ENCODE results near the gene SLC7A5. TPM values are rescaled to one million over a fixed set of nuclear protein-coding genes. Genes with fewer than 3 reads are reported as not detected.

SLC7A5 gene
- total and polyA plus RNA-seq, 2 of the 13 experiments (the other 11 are each of a cell fraction or from before 2014, with no cell fraction given) = 79.6 to 155 TPM

GRCh38 chr16:87847785-87848675, 21.3 kb downstream of the SLC7A5 start (continued):
- TF ChIP-seq ZNF431 (CRISPR knock-in tag; IDR thresholded peaks at IDR 0.05; ENCODE audit: borderline replicate concordance, low read depth) (peak; percentile 85; the same call in 1 of the 2 replicates), ZBTB25 (CRISPR knock-in tag; IDR thresholded peaks at IDR 0.05) (no peak), MBD4 (IDR thresholded peaks at IDR 0.05; ENCODE audit: borderline replicate concordance, low read length) (no peak), ZNF574 (CRISPR knock-in tag; IDR thresholded peaks at IDR 0.05) (peak; percentile 77), ZNF224 (CRISPR knock-in tag; IDR thresholded peaks at IDR 0.05) (no peak), ZNF563 (CRISPR knock-in tag; IDR thresholded peaks at IDR 0.05) (0 out of 2 replicates have a peak, but pooled peaks have one; percentile 38), ZNF569 (CRISPR knock-in tag; IDR thresholded peaks at IDR 0.05; ENCODE audit: borderline replicate concordance) (no peak), AGO1 (IDR thresholded peaks at IDR 0.05; ENCODE audit: low read depth, low read length, poor library complexity, severe bottlenecking) (peak; percentile 54), ZNF143 (CRISPR knock-in tag; IDR thresholded peaks at IDR 0.05) (peak; percentile 83), FOXK1 (CRISPR knock-in tag; IDR thresholded peaks at IDR 0.05; ENCODE audit: borderline replicate concordance, low read depth) (no peak), ZC3H13 (CRISPR knock-in tag; IDR thresholded peaks at IDR 0.05) (peak; percentile 96), ZNF142 (CRISPR knock-in tag; IDR thresholded peaks at IDR 0.05) (peak; percentile 55; the same call in 1 of the 2 replicates), XBP1 (CRISPR knock-in tag; IDR thresholded peaks at IDR 0.05) (no peak)
